Astrocyte (in vitro differentiated cells and primary cell): Measurements from ENCODE around the gene ARHGAP26. TPM values are rescaled to one million over a fixed set of nuclear protein-coding genes. Genes with fewer than 3 reads are reported as not detected.

Experiments used
- DNase-seq: peaks from one replicate; pipeline ENCODE4 v3.0.0-alpha.2; 2010; ENCODE audit warnings: low read depth
- FAIRE-seq: peaks from 2 replicates; lab custom pipeline; 2011; peaks lifted over from hg19 to GRCh38; lab: Jason Lieb, UNC
- H2AFZ ChIP-seq: 2 replicates; pipeline ENCODE4 v1.6.0; 2012; ENCODE audit warnings: low read depth, low read length, inconsistent platforms
- H3K27ac ChIP-seq: 2 replicates; pipeline ENCODE4 v1.5.1; 2011; ENCODE audit warnings: low read depth, low read length, inconsistent platforms
- H3K27me3 ChIP-seq: 2 replicates; pipeline ENCODE4 v1.6.0; 2011; ENCODE audit warnings: low read length, inconsistent platforms; ENCODE audit not compliant: insufficient read depth
- H3K36me3 ChIP-seq: 2 replicates; pipeline ENCODE4 v1.5.1; 2011; ENCODE audit warnings: low read length, inconsistent platforms; ENCODE audit not compliant: insufficient read depth
- H3K4me1 ChIP-seq: 2 replicates; pipeline ENCODE4 v1.5.1; 2011; ENCODE audit warnings: low read length, inconsistent platforms; ENCODE audit not compliant: insufficient read depth
- H3K4me2 ChIP-seq: 2 replicates; pipeline ENCODE4 v1.6.0; 2012; ENCODE audit warnings: low read length, inconsistent platforms
- H3K4me3 ChIP-seq: 2 replicates; pipeline ENCODE4 v1.5.1; 2011; ENCODE audit warnings: low read depth, mild to moderate bottlenecking, low read length, inconsistent platforms; ENCODE audit not compliant: insufficient read depth
- H3K79me2 ChIP-seq: 2 replicates; pipeline ENCODE4 v1.6.0; 2012; ENCODE audit warnings: mild to moderate bottlenecking, low read length, inconsistent platforms; ENCODE audit not compliant: insufficient read depth
- H3K9ac ChIP-seq: 2 replicates; pipeline ENCODE4 v1.6.0; 2012; ENCODE audit warnings: mild to moderate bottlenecking, low read length, inconsistent platforms
- H3K9me3 ChIP-seq: 2 replicates; pipeline ENCODE4 v1.5.1; 2012; ENCODE audit warnings: low read depth, mild to moderate bottlenecking, low read length, inconsistent platforms; ENCODE audit not compliant: insufficient read depth
- H4K20me1 ChIP-seq: 2 replicates; pipeline ENCODE4 v1.6.0; 2012; ENCODE audit warnings: low read length, inconsistent platforms; ENCODE audit not compliant: insufficient read depth
- H3K27ac Mint-ChIP-seq: one replicate; pipeline ENCODE4 v1.8.0; 2021; ENCODE audit warnings: mild to moderate bottlenecking, mixed read lengths; ENCODE audit not compliant: unreplicated experiment
- H3K27me3 Mint-ChIP-seq: one replicate; pipeline ENCODE4 v1.8.0; 2021; ENCODE audit warnings: low read depth, mixed read lengths; ENCODE audit not compliant: unreplicated experiment
- H3K36me3 Mint-ChIP-seq: one replicate; pipeline ENCODE4 v1.8.0; 2021; ENCODE audit warnings: low read depth, mixed read lengths; ENCODE audit not compliant: unreplicated experiment
- H3K4me1 Mint-ChIP-seq: one replicate; pipeline ENCODE4 v1.8.0; 2021; ENCODE audit warnings: low read depth, mixed read lengths; ENCODE audit not compliant: unreplicated experiment
- H3K4me3 Mint-ChIP-seq: one replicate; pipeline ENCODE4 v1.8.0; 2021; ENCODE audit warnings: mild to moderate bottlenecking, moderate library complexity, mixed read lengths; ENCODE audit not compliant: unreplicated experiment
- H3K9me3 Mint-ChIP-seq: one replicate; pipeline ENCODE4 v1.8.0; 2021; ENCODE audit warnings: mild to moderate bottlenecking, mixed read lengths; ENCODE audit not compliant: unreplicated experiment
- CTCF ChIP-seq: IDR thresholded peaks from 2 replicates; pipeline ENCODE4 v1.5.1; 2011; ENCODE audit warnings: low read depth, mild to moderate bottlenecking, inconsistent platforms, low read length, moderate library complexity; ENCODE audit not compliant: insufficient read depth
- EZH2 ChIP-seq: IDR thresholded peaks from 2 replicates; pipeline ENCODE4 v1.6.1; 2012; ENCODE audit warnings: mild to moderate bottlenecking, low read length, inconsistent platforms; ENCODE audit not compliant: insufficient read depth
- total RNA-seq: library from RNA; stranded (reverse); gene quantifications from 2 replicates; pipeline ENCODE4 v1.2.1, GENCODE V29; 2021

ARHGAP26 gene
- total RNA-seq, 1 donor from 2014 or later, result 5.6 TPM

GRCh38 chr5:142823126-142823525 is 52.9 kb downstream of the ARHGAP26 start:
- Histone ChIP-seq H3K9me3 (no peaks in the 10 kb centered on the region), H3K79me2 (no peaks in the 10 kb centered on the region), H3K4me2 (no peak overlapping the region), H3K27me3 (no peaks in the 10 kb centered on the region), H3K9ac (no peak overlapping the region), H3K4me3 (no peak overlapping the region), H3K4me1 (peaks cover 47% of the 10 kb centered on the region), H4K20me1 (no peaks in the 10 kb centered on the region), H3K36me3 (no peaks in the 10 kb centered on the region), H2AFZ (no peak overlapping the region), H3K27ac (no peak overlapping the region)
- H3K9me3 Mint-ChIP-seq, result no peaks in the 10 kb centered on the region
- no peak for DNase-seq
- FAIRE-seq, result no peak
- no peaks in the 10 kb centered on the region for H3K36me3 Mint-ChIP-seq
- H3K4me1 Mint-ChIP-seq, result peaks cover 40% of the 10 kb centered on the region
- no peaks in the 10 kb centered on the region for H3K27me3 Mint-ChIP-seq
- no peak overlapping the region for H3K4me3 Mint-ChIP-seq
- TF ChIP-seq CTCF, result no peak
- no peak overlapping the region for H3K27ac Mint-ChIP-seq

GRCh38 chr5:142823806-142824205 is 53.6 kb downstream of the ARHGAP26 start:
- Histone ChIP-seq H2AFZ (no peak overlapping the region), H3K79me2 (no peaks in the 10 kb centered on the region), H4K20me1 (no peaks in the 10 kb centered on the region), H3K27me3 (no peaks in the 10 kb centered on the region), H3K9me3 (no peaks in the 10 kb centered on the region), H3K4me1 (peaks cover 54% of the 10 kb centered on the region), H3K4me3 (no peak overlapping the region), H3K36me3 (no peaks in the 10 kb centered on the region), H3K27ac (no peak overlapping the region), H3K4me2 (no peak overlapping the region), H3K9ac (no peak overlapping the region)
- no peak overlapping the region for H3K27ac Mint-ChIP-seq
- no peaks in the 10 kb centered on the region for H3K9me3 Mint-ChIP-seq
- H3K27me3 Mint-ChIP-seq, result no peaks in the 10 kb centered on the region
- no peak for FAIRE-seq
- H3K36me3 Mint-ChIP-seq, result no peaks in the 10 kb centered on the region
- TF ChIP-seq EZH2 (no peak), CTCF (no peak)
- H3K4me3 Mint-ChIP-seq, result no peak overlapping the region
- H3K4me1 Mint-ChIP-seq, result peaks cover 45% of the 10 kb centered on the region
- DNase-seq, result no peak

- no peak overlapping the region for H3K27ac Mint-ChIP-seq
- H3K27me3 Mint-ChIP-seq, result no peaks in the 10 kb centered on the region
- no peak overlapping the region for H3K9ac ChIP-seq
- no peak for DNase-seq
- no peaks in the 10 kb centered on the region for H3K36me3 Mint-ChIP-seq
- H3K9me3 Mint-ChIP-seq, result no peaks in the 10 kb centered on the region
- no peaks in the 10 kb centered on the region for H3K27me3 ChIP-seq
- no peaks in the 10 kb centered on the region for H3K36me3 ChIP-seq
- H3K4me1 ChIP-seq, result peaks cover 60% of the 10 kb centered on the region
- TF ChIP-seq CTCF, result no peak
- TF ChIP-seq EZH2, result no peak
- no peak overlapping the region for H3K4me2 ChIP-seq
- H3K4me1 Mint-ChIP-seq, result peaks cover 48% of the 10 kb centered on the region
- no peak overlapping the region for H3K4me3 ChIP-seq
- no peaks in the 10 kb centered on the region for H3K79me2 ChIP-seq
- FAIRE-seq, result no peak
- no peak overlapping the region for H3K27ac ChIP-seq
- no peaks in the 10 kb centered on the region for H4K20me1 ChIP-seq
- no peak overlapping the region for H3K4me3 Mint-ChIP-seq
- H3K9me3 ChIP-seq, result no peaks in the 10 kb centered on the region
- H2AFZ ChIP-seq, result no peak overlapping the region
Measured at GRCh38 chr5:142824391-142824790, 54.2 kb downstream of the ARHGAP26 start.
